ENCODE measurements around the gene LRMDA. TPM values are rescaled to one million over a fixed set of nuclear protein-coding genes. Genes with fewer than 3 reads are reported as not detected.

Gene LRMDA
- total RNA-seq, 1 donor from 2014 or later, result 19.4 TPM

- no peak for TF ChIP-seq CTCF (IDR thresholded peaks at IDR 0.05; ENCODE audit: unreplicated experiment)
- Mint-ChIP-seq H3K4me1 (ENCODE audit: unreplicated experiment) (no peaks in the 10 kb centered on the region), H3K36me3 (ENCODE audit: low read depth, unreplicated experiment) (no peaks in the 10 kb centered on the region), H3K4me3 (ENCODE audit: unreplicated experiment) (no peak overlapping the region), H3K27ac (ENCODE audit: unreplicated experiment) (no peak overlapping the region), H3K9me3 (ENCODE audit: unreplicated experiment) (no peaks in the 10 kb centered on the region), H3K27me3 (ENCODE audit: unreplicated experiment) (no peaks in the 10 kb centered on the region)
- DNase-seq (ENCODE audit: low spot score), result no peak
These were observed 578.1 kb downstream of the LRMDA start for GRCh38 chr10:76009531-76009930.

GRCh38 chr10:76010703-76011102 lies 579.3 kb downstream of the LRMDA start:
- TF ChIP-seq CTCF (IDR thresholded peaks at IDR 0.05; ENCODE audit: unreplicated experiment), result no peak
- Mint-ChIP-seq H3K27me3 (ENCODE audit: unreplicated experiment) (no peaks in the 10 kb centered on the region), H3K9me3 (ENCODE audit: unreplicated experiment) (no peaks in the 10 kb centered on the region), H3K4me3 (ENCODE audit: unreplicated experiment) (no peak overlapping the region), H3K36me3 (ENCODE audit: low read depth, unreplicated experiment) (no peaks in the 10 kb centered on the region), H3K4me1 (ENCODE audit: unreplicated experiment) (no peaks in the 10 kb centered on the region), H3K27ac (ENCODE audit: unreplicated experiment) (no peak overlapping the region)
- DNase-seq (ENCODE audit: low spot score), result no peak

GRCh38 chr10:76012716-76013327 lies 581.4 kb downstream of the LRMDA start:
- H3K27ac Mint-ChIP-seq (ENCODE audit: unreplicated experiment), result no peak overlapping the region
- no peak overlapping the region for H3K4me3 Mint-ChIP-seq (ENCODE audit: unreplicated experiment)
- no peaks in the 10 kb centered on the region for H3K27me3 Mint-ChIP-seq (ENCODE audit: unreplicated experiment)
- DNase-seq (ENCODE audit: low spot score), result no peak
- no peaks in the 10 kb centered on the region for H3K36me3 Mint-ChIP-seq (ENCODE audit: low read depth, unreplicated experiment)
- no peaks in the 10 kb centered on the region for H3K9me3 Mint-ChIP-seq (ENCODE audit: unreplicated experiment)
- H3K4me1 Mint-ChIP-seq (ENCODE audit: unreplicated experiment), result no peaks in the 10 kb centered on the region
- TF ChIP-seq CTCF (IDR thresholded peaks at IDR 0.05; ENCODE audit: unreplicated experiment), result no peak

- Mint-ChIP-seq H3K27ac (ENCODE audit: unreplicated experiment) (no peak overlapping the region), H3K4me3 (ENCODE audit: unreplicated experiment) (no peak overlapping the region), H3K27me3 (ENCODE audit: unreplicated experiment) (no peaks in the 10 kb centered on the region), H3K4me1 (ENCODE audit: unreplicated experiment) (no peaks in the 10 kb centered on the region), H3K9me3 (ENCODE audit: unreplicated experiment) (no peaks in the 10 kb centered on the region), H3K36me3 (ENCODE audit: low read depth, unreplicated experiment) (no peaks in the 10 kb centered on the region)
- DNase-seq (ENCODE audit: low spot score), result no peak
- TF ChIP-seq CTCF (IDR thresholded peaks at IDR 0.05; ENCODE audit: unreplicated experiment), result no peak
These were observed 583.8 kb downstream of the LRMDA start for GRCh38 chr10:76015245-76015644.

GRCh38 chr10:76017026-76017732 lies 585.8 kb downstream of the LRMDA start:
- Mint-ChIP-seq H3K36me3 (ENCODE audit: low read depth, unreplicated experiment) (no peaks in the 10 kb centered on the region), H3K9me3 (ENCODE audit: unreplicated experiment) (no peaks in the 10 kb centered on the region), H3K4me3 (ENCODE audit: unreplicated experiment) (no peak overlapping the region), H3K27ac (ENCODE audit: unreplicated experiment) (no peak overlapping the region), H3K4me1 (ENCODE audit: unreplicated experiment) (no peaks in the 10 kb centered on the region), H3K27me3 (ENCODE audit: unreplicated experiment) (no peaks in the 10 kb centered on the region)
- DNase-seq (ENCODE audit: low spot score), result no peak
- no peak for TF ChIP-seq CTCF (IDR thresholded peaks at IDR 0.05; ENCODE audit: unreplicated experiment)
